Panc1 (cell line): ENCODE data around the gene TIGIT. TPM values are rescaled to one million over a fixed set of nuclear protein-coding genes. Genes with fewer than 3 reads are reported as not detected.

Experiments
- ATAC-seq: fragments of 200-7000 bp; cut with Tn5 transposase; 2 replicates; pipeline ENCODE4 v1.9.1; 2020; ENCODE audit warnings: mild to moderate bottlenecking, moderate library complexity
- BruUV-seq: library from RNA; stranded (reverse); fragments of 400-500 nt; replicated peaks from 2 replicates; lab custom pipeline; 2021; lab: Mats Ljungman, UMichigan
- CTCF ChIA-PET: fragments of 300-600 bp; sonication (Branson Sonifier 250); formaldehyde crosslinking; loops from one replicate; lab custom pipeline; 2022; ENCODE audit warnings: antibody characterized with exemption; lab: Charles Lee
- POLR2A ChIA-PET: fragments of 300-600 bp; sonication (Branson Sonifier 250); formaldehyde crosslinking; loops from one replicate; lab custom pipeline; 2022; ENCODE audit warnings: antibody characterized with exemption; lab: Charles Lee
- DNase-seq: peaks from one replicate; pipeline ENCODE4 v3.0.0-alpha.2; 2010; ENCODE audit warnings: low read depth, low spot score
- H3K27ac ChIP-seq: 2 replicates; pipeline ENCODE4 v1.5.1; 2011; ENCODE audit warnings: mild to moderate bottlenecking, low read length, inconsistent platforms
- H3K27me3 ChIP-seq: fragments of 200-500 bp; sonication (Bioruptor generic); 2 replicates; pipeline ENCODE4 v1.6.0; 2014; ENCODE audit warnings: low read length, inconsistent platforms; ENCODE audit not compliant: control insufficient read depth, insufficient read depth
- H3K36me3 ChIP-seq: fragments of 200-500 bp; sonication (Bioruptor generic); 2 replicates; pipeline ENCODE4 v1.5.1; 2014; ENCODE audit warnings: inconsistent platforms, mild to moderate bottlenecking, low read length, moderate library complexity; ENCODE audit not compliant: control insufficient read depth, insufficient read depth
- H3K4me1 ChIP-seq: 2 replicates; pipeline ENCODE4 v1.5.1; 2011; ENCODE audit warnings: inconsistent platforms, mild to moderate bottlenecking, low read length, moderate library complexity; ENCODE audit not compliant: control insufficient read depth, insufficient read depth
- H3K4me3 ChIP-seq, 2 experiments: 2 replicates each; pipeline ENCODE4 v1.5.1; 2011 to 2012; ENCODE audit warnings: low read depth in 2 of 2, low read length in 2 of 2, mild to moderate bottlenecking in 2 of 2, inconsistent platforms in 1 of 2, moderate library complexity in 1 of 2
- H3K9me3 ChIP-seq: fragments of 200-500 bp; sonication (Bioruptor generic); 2 replicates; pipeline ENCODE4 v1.5.1; 2014; ENCODE audit warnings: low read depth, mild to moderate bottlenecking, inconsistent platforms, low read length, moderate library complexity; ENCODE audit not compliant: control insufficient read depth, insufficient read depth
- POLR2AphosphoS5 ChIP-seq: IDR thresholded peaks from 2 replicates; pipeline ENCODE4 v1.6.1; 2012; ENCODE audit warnings: mild to moderate bottlenecking, low read depth, low read length, moderate library complexity
- SIN3A ChIP-seq: IDR thresholded peaks from 2 replicates; pipeline ENCODE4 v1.6.1; 2012; ENCODE audit warnings: low read depth, mild to moderate bottlenecking, low read length, moderate library complexity, borderline replicate concordance; ENCODE audit not compliant: insufficient read depth
- TCF7L2 ChIP-seq: IDR thresholded peaks from 2 replicates; pipeline ENCODE4 v1.6.1; 2011; ENCODE audit warnings: mild to moderate bottlenecking, low read depth, low read length, inconsistent platforms
- in situ Hi-C: cut with HindIII; loops from 2 replicates; pipeline ENCODE4 v1.10.0; 2016; ENCODE audit warnings: low sequenced_read_pairs, low pct_unique_long_range_greater_than_20kb
- intact Hi-C: fragments of 100-400 bp; cut with micrococcal nuclease; formaldehyde crosslinking; loops from one replicate; pipeline ENCODE4 v1.10.0; 2022; ENCODE audit not compliant: unreplicated experiment
- total RNA-seq: library from RNA; stranded (reverse); gene quantifications from one replicate; pipeline ENCODE4 v1.2.1, GENCODE V29; 2021; ENCODE audit not compliant: unreplicated experiment
- TF ChIP-seq, protein P1 (sequence below), 2 experiments: IDR thresholded peaks; 2 replicates each; pipeline ENCODE4 v1.6.1; 2011 to 2012; ENCODE audit warnings: low read depth in 2 of 2, control low read depth in 1 of 2, low read length in 1 of 2, mild to moderate bottlenecking in 1 of 2, moderate library complexity in 1 of 2; ENCODE audit not compliant: insufficient read depth in 1 of 2
- TF ChIP-seq, protein P2 (sequence below): fragments of 450-650 bp; IDR thresholded peaks from 2 replicates; pipeline ENCODE4 v1.5.1; 2017; ENCODE audit warnings: mild to moderate bottlenecking

The TIGIT gene
- total RNA-seq, 1 experiment from 2014 or later, result not detected

DNA sequence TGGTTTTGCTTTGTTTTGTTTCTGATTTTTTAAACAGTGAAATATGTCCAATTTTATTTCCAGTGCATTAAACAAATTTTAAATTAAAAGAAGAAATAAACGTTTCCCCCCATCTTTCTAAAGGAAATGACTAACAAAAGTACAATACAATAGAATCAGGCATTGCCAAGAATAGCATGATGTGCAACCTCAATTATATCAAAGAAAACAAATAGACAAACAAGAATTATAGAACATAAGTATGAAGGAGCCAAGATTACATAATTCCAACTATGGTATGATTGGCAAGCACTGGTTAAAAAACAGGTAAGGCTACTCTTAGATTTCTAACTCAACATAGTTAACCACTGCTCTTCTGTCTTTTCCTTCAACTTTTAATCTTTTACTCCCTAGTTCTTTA lies 26.4 kb downstream of the TIGIT start:
- TF ChIP-seq, protein P1, sequence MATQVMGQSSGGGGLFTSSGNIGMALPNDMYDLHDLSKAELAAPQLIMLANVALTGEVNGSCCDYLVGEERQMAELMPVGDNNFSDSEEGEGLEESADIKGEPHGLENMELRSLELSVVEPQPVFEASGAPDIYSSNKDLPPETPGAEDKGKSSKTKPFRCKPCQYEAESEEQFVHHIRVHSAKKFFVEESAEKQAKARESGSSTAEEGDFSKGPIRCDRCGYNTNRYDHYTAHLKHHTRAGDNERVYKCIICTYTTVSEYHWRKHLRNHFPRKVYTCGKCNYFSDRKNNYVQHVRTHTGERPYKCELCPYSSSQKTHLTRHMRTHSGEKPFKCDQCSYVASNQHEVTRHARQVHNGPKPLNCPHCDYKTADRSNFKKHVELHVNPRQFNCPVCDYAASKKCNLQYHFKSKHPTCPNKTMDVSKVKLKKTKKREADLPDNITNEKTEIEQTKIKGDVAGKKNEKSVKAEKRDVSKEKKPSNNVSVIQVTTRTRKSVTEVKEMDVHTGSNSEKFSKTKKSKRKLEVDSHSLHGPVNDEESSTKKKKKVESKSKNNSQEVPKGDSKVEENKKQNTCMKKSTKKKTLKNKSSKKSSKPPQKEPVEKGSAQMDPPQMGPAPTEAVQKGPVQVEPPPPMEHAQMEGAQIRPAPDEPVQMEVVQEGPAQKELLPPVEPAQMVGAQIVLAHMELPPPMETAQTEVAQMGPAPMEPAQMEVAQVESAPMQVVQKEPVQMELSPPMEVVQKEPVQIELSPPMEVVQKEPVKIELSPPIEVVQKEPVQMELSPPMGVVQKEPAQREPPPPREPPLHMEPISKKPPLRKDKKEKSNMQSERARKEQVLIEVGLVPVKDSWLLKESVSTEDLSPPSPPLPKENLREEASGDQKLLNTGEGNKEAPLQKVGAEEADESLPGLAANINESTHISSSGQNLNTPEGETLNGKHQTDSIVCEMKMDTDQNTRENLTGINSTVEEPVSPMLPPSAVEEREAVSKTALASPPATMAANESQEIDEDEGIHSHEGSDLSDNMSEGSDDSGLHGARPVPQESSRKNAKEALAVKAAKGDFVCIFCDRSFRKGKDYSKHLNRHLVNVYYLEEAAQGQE (IDR thresholded peaks at IDR 0.05; ENCODE audit: insufficient read depth in 1 of 2, low read depth in 2 of 2, low read length in 1 of 2), result no peak
- TF ChIP-seq POLR2AphosphoS5, result no peak
- no peak for TF ChIP-seq TCF7L2
- no peak for TF ChIP-seq SIN3A
- TF ChIP-seq, protein P2, sequence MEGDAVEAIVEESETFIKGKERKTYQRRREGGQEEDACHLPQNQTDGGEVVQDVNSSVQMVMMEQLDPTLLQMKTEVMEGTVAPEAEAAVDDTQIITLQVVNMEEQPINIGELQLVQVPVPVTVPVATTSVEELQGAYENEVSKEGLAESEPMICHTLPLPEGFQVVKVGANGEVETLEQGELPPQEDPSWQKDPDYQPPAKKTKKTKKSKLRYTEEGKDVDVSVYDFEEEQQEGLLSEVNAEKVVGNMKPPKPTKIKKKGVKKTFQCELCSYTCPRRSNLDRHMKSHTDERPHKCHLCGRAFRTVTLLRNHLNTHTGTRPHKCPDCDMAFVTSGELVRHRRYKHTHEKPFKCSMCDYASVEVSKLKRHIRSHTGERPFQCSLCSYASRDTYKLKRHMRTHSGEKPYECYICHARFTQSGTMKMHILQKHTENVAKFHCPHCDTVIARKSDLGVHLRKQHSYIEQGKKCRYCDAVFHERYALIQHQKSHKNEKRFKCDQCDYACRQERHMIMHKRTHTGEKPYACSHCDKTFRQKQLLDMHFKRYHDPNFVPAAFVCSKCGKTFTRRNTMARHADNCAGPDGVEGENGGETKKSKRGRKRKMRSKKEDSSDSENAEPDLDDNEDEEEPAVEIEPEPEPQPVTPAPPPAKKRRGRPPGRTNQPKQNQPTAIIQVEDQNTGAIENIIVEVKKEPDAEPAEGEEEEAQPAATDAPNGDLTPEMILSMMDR, result no peak
- H3K36me3 ChIP-seq, result no peaks in the 10 kb centered on the region
- no peak for DNase-seq
- H3K4me1 ChIP-seq, result no peaks in the 10 kb centered on the region
- H3K4me3 ChIP-seq, result no peak overlapping the region
- ChIA-PET CTCF (no interaction called here), POLR2A (no interaction called here)
- ATAC-seq, result no peak
- no peaks in the 10 kb centered on the region for H3K9me3 ChIP-seq
- BruUV-seq, result no TSS peak
- no peaks in the 10 kb centered on the region; the same call in 1 of the 2 replicates for H3K27me3 ChIP-seq
- in situ Hi-C loops (no loop called here), intact Hi-C loops (no loop called here)
- H3K27ac ChIP-seq, result no peak overlapping the region

DNA sequence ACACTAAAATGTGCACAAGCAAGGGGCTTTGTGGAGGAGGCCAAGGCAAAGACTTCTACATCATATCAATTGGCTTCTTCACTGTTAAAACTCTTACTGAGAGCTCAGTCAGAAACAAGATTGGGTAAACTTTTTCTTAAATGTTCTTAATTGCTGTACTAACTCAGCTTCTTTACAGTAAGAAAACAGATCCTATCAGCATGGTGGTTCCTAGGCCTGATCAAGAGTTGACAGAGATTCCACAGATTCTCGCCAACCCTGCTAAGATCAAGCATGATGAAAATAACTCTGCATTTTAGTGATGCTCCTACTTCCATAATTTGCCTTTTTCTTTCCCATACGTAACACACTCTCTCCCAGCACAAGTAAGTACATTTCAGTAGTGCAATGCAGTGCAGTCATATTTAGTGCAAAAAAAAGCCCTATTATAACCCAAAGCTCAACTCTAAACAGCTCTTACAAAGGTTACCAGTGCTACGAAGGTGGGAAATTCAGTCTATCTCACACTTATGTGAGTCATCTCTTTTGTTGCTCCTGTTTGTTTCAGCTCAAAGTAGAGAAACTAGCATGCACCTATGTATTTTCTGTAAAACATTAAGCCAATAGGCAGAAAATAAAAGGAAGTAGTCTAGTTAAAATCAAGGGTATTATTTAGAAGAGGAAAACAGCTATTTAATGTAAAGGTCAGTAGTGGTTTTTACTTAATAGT lies 29.9 kb downstream of the TIGIT start:
- BruUV-seq, result no TSS peak
- Histone ChIP-seq H3K9me3 (no peaks in the 10 kb centered on the region), H3K4me3 (no peak overlapping the region), H3K27ac (no peak overlapping the region), H3K4me1 (no peaks in the 10 kb centered on the region), H3K36me3 (no peaks in the 10 kb centered on the region), H3K27me3 (no peaks in the 10 kb centered on the region; the same call in 1 of the 2 replicates)
- ChIA-PET CTCF (no interaction called here), POLR2A (interaction anchor here (0.5 kb wide), 1 partner anchor 223 kb away, joined by 6 read pairs; no protein-coding TSS in a partner anchor)
- TF ChIP-seq TCF7L2, result no peak
- TF ChIP-seq SIN3A, result no peak
- TF ChIP-seq, protein P2, result no peak
- TF ChIP-seq, protein P1 (IDR thresholded peaks at IDR 0.05; ENCODE audit: insufficient read depth in 1 of 2, low read depth in 2 of 2, low read length in 1 of 2), result no peak
- TF ChIP-seq POLR2AphosphoS5, result no peak
- ATAC-seq (no peak), DNase-seq (no peak)
- in situ Hi-C loops, result no loop called here
- intact Hi-C loops, result no loop called here
